ENCODE results near the gene SPARC. TPM values are rescaled to one million over a fixed set of nuclear protein-coding genes. Genes with fewer than 3 reads are reported as not detected.

The SPARC gene
- total RNA-seq, 1 experiment from 2014 or later = 320 TPM

GRCh38 chr5:151611127-151611775, 75.5 kb downstream of the SPARC start:
- H3K4me1 Mint-ChIP-seq = peaks cover 8 to 12% of the 10 kb centered on the region in 2 experiments
- no peak overlapping the region for H3K9ac ChIP-seq (ENCODE audit: extremely low read depth, insufficient read length, low read length)

More at GRCh38 chr5:151611127-151611775, 75.5 kb downstream of the SPARC start:
- Mint-ChIP-seq H3K9me3 (no peaks in the 10 kb centered on the region), H3K27ac (no peak overlapping the region; a peak in 1 of 7 replicates), H3K27me3 (ENCODE audit: low read depth) (peaks cover 3% of the 10 kb centered on the region), H3K36me3 (ENCODE audit: insufficient read depth in 1 of 3, low read depth in 3 of 3) (no peaks in the 10 kb centered on the region; a peak in 2 of 7 replicates), H3K4me3 (no peak overlapping the region)
- Histone ChIP-seq H3K4me1 (ENCODE audit: insufficient read depth, low read length) (no peaks in the 10 kb centered on the region), H3K9me3 (ENCODE audit: control insufficient read depth, low read depth, low read length) (no peaks in the 10 kb centered on the region), H4K91ac (ENCODE audit: insufficient read length, low read depth, low read length) (no peak overlapping the region), H2AK5ac (ENCODE audit: insufficient read length, low read length) (no peak overlapping the region), H2AFZ (ENCODE audit: low read length) (no peak overlapping the region), H4K8ac (replicated peaks; ENCODE audit: insufficient read length, low read depth, low read length) (no peak overlapping the region), H3T11ph (ENCODE audit: low read length) (no peak overlapping the region), H3K79me1 (ENCODE audit: insufficient read depth, low read depth, low read length, poor library complexity, severe bottlenecking) (no peaks in the 10 kb centered on the region), H3K79me2 (ENCODE audit: insufficient read depth, low read length) (no peaks in the 10 kb centered on the region), H3K56ac (ENCODE audit: insufficient read length, low read depth, low read length) (no peak overlapping the region), H2BK12ac (ENCODE audit: insufficient read length, low read depth, low read length) (no peak overlapping the region), H3K14ac (ENCODE audit: insufficient read depth, low read length) (no peak overlapping the region; the same call in 1 of the 2 replicates), H3K27me3 (ENCODE audit: insufficient read depth, low read length) (no peaks in the 10 kb centered on the region), H4K20me1 (ENCODE audit: control insufficient read depth, insufficient read depth, insufficient read length) (no peaks in the 10 kb centered on the region), H3K27ac (ENCODE audit: insufficient read length, low read depth, low read length) (no peak overlapping the region), H3K4ac (ENCODE audit: low read depth, low read length) (no peak overlapping the region), H3K18ac (ENCODE audit: insufficient read length, low read depth, low read length) (no peak overlapping the region), H4K5ac (ENCODE audit: insufficient read length, low read depth, low read length) (no peak overlapping the region), H2BK5ac (ENCODE audit: insufficient read length, low read length) (no peak overlapping the region), H3K23me2 (ENCODE audit: insufficient read length, low read depth, low read length, poor library complexity, severe bottlenecking) (no peaks in the 10 kb centered on the region), H2BK15ac (ENCODE audit: low read depth, low read length) (no peak overlapping the region), H2BK20ac (ENCODE audit: low read depth, low read length, poor library complexity, severe bottlenecking) (no peak overlapping the region), H3K23ac (ENCODE audit: insufficient read length, low read depth, low read length) (no peak overlapping the region), H3K4me2 (ENCODE audit: insufficient read depth, insufficient read length, low read length) (no peak overlapping the region), H2BK120ac (ENCODE audit: low read depth, low read length, poor library complexity, severe bottlenecking) (no peak overlapping the region)
- no peak for TF ChIP-seq CTCF (conservative IDR thresholded peaks at IDR 0.05)
- WGBS (ENCODE audit: extremely low coverage, insufficient read length, low lambda C conversion rate) = no CpG with 5 or more reads among the region's 8 CpGs
- DNase-seq = no peak

Other genes starting within 250 kb of the SPARC start
- gene SLC36A1, start 239.3 kb downstream of the SPARC start, total RNA-seq (2021) = 14.1 and 15.0 TPM in 2 replicates
- 0.15 and 0.18 TPM in 2 replicates for gene FAT2, start 95.6 kb downstream of the SPARC start, total RNA-seq (2021)
- gene ATOX1, start 71.7 kb upstream of the SPARC start, total RNA-seq (2021) = 75.0 and 79.7 TPM in 2 replicates
- 439 and 448 TPM in 2 replicates for gene G3BP1, start 85.0 kb upstream of the SPARC start, total RNA-seq (2021)
- gene GLRA1, start 237.9 kb upstream of the SPARC start, total RNA-seq (2021) = not detected in 2 replicates

Data from H9 (cell line).